HG02623 (cell line): ENCODE data around the gene MYH7.
"Not testable (repeated sequence)": the region's sequence is repeated elsewhere in the genome, so short reads cannot be mapped to it uniquely, and the experiment has no call there.

Experiments
- ATAC-seq: cut with Tn5 transposase; IDR thresholded peaks from one replicate; pipeline ENCODE4 v1.9.1; 2021; ENCODE audit warnings: moderate library complexity; ENCODE audit not compliant: unreplicated experiment

MYH7 gene

GRCh38 chr14:23431486-23431885 is 4.0 kb downstream of the MYH7 start:
- no peak for ATAC-seq

GRCh38 chr14:23430723-23431085 is 4.8 kb downstream of the MYH7 start:
- ATAC-seq: no peak

- ATAC-seq: no peak
These were observed 5.3 kb downstream of the MYH7 start for GRCh38 chr14:23430016-23430722.

- no peak for ATAC-seq
These were observed 6.6 kb downstream of the MYH7 start for GRCh38 chr14:23428686-23429495.

- not testable (repeated sequence) for ATAC-seq
These were observed 9.7 kb downstream of the MYH7 start for GRCh38 chr14:23425798-23426197.

GRCh38 chr14:23425169-23425568 is 10.3 kb downstream of the MYH7 start:
- no peak for ATAC-seq

- no peak for ATAC-seq
These were observed 11.8 kb downstream of the MYH7 start for GRCh38 chr14:23423657-23424056.

- ATAC-seq: no peak
These were observed 13.9 kb downstream of the MYH7 start for GRCh38 chr14:23421594-23421993.

GRCh38 chr14:23419646-23420045 is 15.8 kb downstream of the MYH7 start:
- not testable (repeated sequence) for ATAC-seq

- ATAC-seq: no peak
These were observed 17.4 kb downstream of the MYH7 start for GRCh38 chr14:23418021-23418420.

- ATAC-seq: not testable (repeated sequence)
These were observed 18.2 kb downstream of the MYH7 start for GRCh38 chr14:23417269-23417668.

- ATAC-seq: no peak
These were observed 18.7 kb downstream of the MYH7 start for GRCh38 chr14:23416801-23417200.

- ATAC-seq: no peak
These were observed 19.4 kb downstream of the MYH7 start for GRCh38 chr14:23415821-23416778.

GRCh38 chr14:23414906-23415820 is 20.3 kb downstream of the MYH7 start:
- ATAC-seq: no peak

- no peak for ATAC-seq
These were observed 21.2 kb downstream of the MYH7 start for GRCh38 chr14:23414254-23414653.

- ATAC-seq: no peak
These were observed 21.8 kb downstream of the MYH7 start for GRCh38 chr14:23413681-23414080.

- ATAC-seq: no peak
These were observed 23.6 kb downstream of the MYH7 start for GRCh38 chr14:23411563-23412525.

- ATAC-seq: no peak
These were observed 25.4 kb downstream of the MYH7 start for GRCh38 chr14:23409966-23410635.
